Stomach smooth muscle (tissue), 2 donors: Measurements from ENCODE around the gene HOXD11.
A peak's percentile ranks its signal among the peaks of the same experiment; 100 is the strongest.

Experiments
- H3K27ac ChIP-seq: one replicate; pipeline ENCODE4 v1.7.0; 2013; ENCODE audit warnings: mild to moderate bottlenecking, low read length, inconsistent platforms
- H3K27me3 ChIP-seq, 2 donors: one replicate each; pipeline ENCODE4 v1.7.0; 2013; ENCODE audit warnings: low read length in 2 of 2; ENCODE audit not compliant: insufficient read depth in 2 of 2, control insufficient read depth in 1 of 2
- H3K36me3 ChIP-seq, 2 donors: one replicate each; pipeline ENCODE4 v1.7.0; 2013; ENCODE audit warnings: low read length in 2 of 2; ENCODE audit not compliant: control insufficient read depth in 2 of 2, insufficient read depth in 2 of 2
- H3K4me1 ChIP-seq: one replicate; pipeline ENCODE4 v1.7.0; 2013; ENCODE audit warnings: low read length; ENCODE audit not compliant: control insufficient read depth, insufficient read depth
- H3K4me3 ChIP-seq, 2 donors: one replicate each; pipeline ENCODE4 v1.7.0; 2013; ENCODE audit warnings: low read length in 2 of 2
- H3K9ac ChIP-seq, 2 donors: one replicate each; pipeline ENCODE4 v1.7.0; 2013; ENCODE audit warnings: low read length in 2 of 2, mild to moderate bottlenecking in 1 of 2
- H3K9me3 ChIP-seq, 2 donors: one replicate each; pipeline ENCODE4 v1.7.0; 2013; ENCODE audit warnings: low read length in 2 of 2; ENCODE audit not compliant: control insufficient read depth in 2 of 2
- donor health status: healthy.
- donor health status: Pancreatic carcinoma.

HOXD11 gene

GRCh38 chr2:176117162-176117822 is 10.2 kb downstream of the HOXD11 start:
- Histone ChIP-seq H3K4me1 (peaks cover under 1% of the 10 kb centered on the region), H3K36me3 (no peaks in the 10 kb centered on the region), H3K27me3 (peaks cover 84 to 97% of the 10 kb centered on the region in 2 donors), H3K9me3 (peaks cover 2 to 4% of the 10 kb centered on the region in 2 donors), H3K27ac (no peak overlapping the region), H3K4me3 (no peak overlapping the region), H3K9ac (no peak overlapping the region)

- Histone ChIP-seq H3K4me1 (peaks cover 6% of the 10 kb centered on the region), H3K36me3 (no peaks in the 10 kb centered on the region), H3K27ac (no peak overlapping the region), H3K27me3 (peaks cover 78 to 97% of the 10 kb centered on the region in 2 donors), H3K9me3 (peaks cover 0 to 4% of the 10 kb centered on the region in 2 donors), H3K9ac (no peak overlapping the region), H3K4me3 (no peak overlapping the region)
These were observed 10.8 kb downstream of the HOXD11 start for GRCh38 chr2:176117823-176118371.

- no peak overlapping the region for H3K4me3 ChIP-seq
- H3K36me3 ChIP-seq, result no peaks in the 10 kb centered on the region
- peaks cover 14% of the 10 kb centered on the region for H3K4me1 ChIP-seq
- no peak overlapping the region for H3K27ac ChIP-seq
- no peak overlapping the region for H3K9ac ChIP-seq
- H3K27me3 ChIP-seq, result peaks cover 76 to 98% of the 10 kb centered on the region in 2 donors
- H3K9me3 ChIP-seq, result peaks cover 0 to 4% of the 10 kb centered on the region in 2 donors
These were observed 11.7 kb downstream of the HOXD11 start for GRCh38 chr2:176118601-176119339.

- no peak overlapping the region for H3K27ac ChIP-seq
These were observed 13.5 kb downstream of the HOXD11 start for GRCh38 chr2:176120364-176121189.

GRCh38 chr2:176121190-176122051 is 14.3 kb downstream of the HOXD11 start:
- Histone ChIP-seq H3K27me3 (peaks cover 78 to 97% of the 10 kb centered on the region in 2 donors), H3K4me3 (peak overlapping the region in 1 of 2 donors; percentile 15), H3K36me3 (no peaks in the 10 kb centered on the region), H3K9ac (no peak overlapping the region), H3K27ac (no peak overlapping the region), H3K4me1 (peaks cover 14% of the 10 kb centered on the region), H3K9me3 (peaks cover 0 to 4% of the 10 kb centered on the region in 2 donors)

More at GRCh38 chr2:176120364-176121189, 13.5 kb downstream of the HOXD11 start:
- Histone ChIP-seq H3K9me3 (peaks cover 0 to 4% of the 10 kb centered on the region in 2 donors), H3K9ac (no peak overlapping the region), H3K27me3 (peaks cover 78 to 98% of the 10 kb centered on the region in 2 donors), H3K36me3 (no peaks in the 10 kb centered on the region), H3K4me3 (no peak overlapping the region), H3K4me1 (peaks cover 14% of the 10 kb centered on the region)

GRCh38 chr2:176122052-176122682 is 15.1 kb downstream of the HOXD11 start:
- Histone ChIP-seq H3K4me3 (peak overlapping the region; percentile 21 to 67), H3K27me3 (peaks cover 75 to 95% of the 10 kb centered on the region in 2 donors), H3K4me1 (peaks cover 14% of the 10 kb centered on the region), H3K27ac (no peak overlapping the region), H3K9ac (no peak overlapping the region), H3K36me3 (no peaks in the 10 kb centered on the region), H3K9me3 (peaks cover 0 to 4% of the 10 kb centered on the region in 2 donors)

GRCh38 chr2:176122683-176123410 is 15.8 kb downstream of the HOXD11 start, which contains the start of gene HOXD9:
Gene HOXD9 (plus strand): TSS chr2:176122719. CDS start chr2:176122769, 50 bp downstream.
- Histone ChIP-seq H3K9ac (no peak within 1 kb of the TSS), H3K36me3 (no peaks in the 10 kb centered on the region), H3K27me3 (peaks cover 71 to 95% of the 10 kb centered on the region in 2 donors), H3K4me1 (peaks cover 14% of the 10 kb centered on the region), H3K27ac (no peak within 1 kb of the TSS), H3K9me3 (peaks cover 0 to 4% of the 10 kb centered on the region in 2 donors), H3K4me3 (peak within 1 kb of the TSS; percentile 21 to 67)

GRCh38 chr2:176123411-176124109 is 16.5 kb downstream of the HOXD11 start:
- Histone ChIP-seq H3K9ac (no peak overlapping the region), H3K4me1 (peaks cover 14% of the 10 kb centered on the region), H3K27ac (no peak overlapping the region), H3K4me3 (peak overlapping the region; percentile 10 to 67), H3K27me3 (peaks cover 71 to 95% of the 10 kb centered on the region in 2 donors), H3K9me3 (peaks cover 0 to 4% of the 10 kb centered on the region in 2 donors), H3K36me3 (no peaks in the 10 kb centered on the region)
